ENCODE data around the gene MAP3K4. TPM values are rescaled to one million over a fixed set of nuclear protein-coding genes. Genes with fewer than 3 reads are reported as not detected.

Gene MAP3K4
- total and polyA plus RNA-seq, 2 of the 4 experiments (the other 2 are of a cell fraction), result 11.5 to 20.4 TPM

- Histone ChIP-seq H2AK5ac (ENCODE audit: low read depth, low read length) (no peak overlapping the region), H3K4me2 (ENCODE audit: low read depth, low read length) (no peak overlapping the region), H3K27me3 (ENCODE audit: control insufficient read depth, insufficient read depth, low read length) (no peaks in the 10 kb centered on the region), H3K27ac (ENCODE audit: insufficient read depth, low read length) (no peak overlapping the region), H3K18ac (ENCODE audit: low read depth, low read length) (no peak overlapping the region), H3K9ac (ENCODE audit: low read depth, low read length) (no peak overlapping the region), H3K9me1 (ENCODE audit: insufficient read depth, low read length) (no peaks in the 10 kb centered on the region), H3K14ac (replicated peaks; ENCODE audit: low read depth, low read length) (no peak overlapping the region), H4K91ac (ENCODE audit: insufficient read depth, low read depth, low read length) (no peak overlapping the region), H4K5ac (ENCODE audit: low read depth, low read length) (no peak overlapping the region), H2BK20ac (ENCODE audit: low read depth, low read length) (no peak overlapping the region), H2BK15ac (ENCODE audit: low read depth, low read length) (no peak overlapping the region), H3K23ac (ENCODE audit: low read depth, low read length) (no peak overlapping the region), H2BK5ac (ENCODE audit: low read depth, low read length, poor library complexity, severe bottlenecking) (no peak overlapping the region), H3K4me1 (ENCODE audit: control insufficient read depth, insufficient read depth, low read length) (no peaks in the 10 kb centered on the region), H2AK9ac (replicated peaks; ENCODE audit: low read depth, low read length, poor library complexity) (no peak overlapping the region), H3K4me3 (ENCODE audit: insufficient read depth, low read depth, low read length) (no peak overlapping the region), H4K8ac (ENCODE audit: low read depth in 2 of 2, low read length in 2 of 2) (no peak overlapping the region), H2BK120ac (ENCODE audit: low read depth, low read length) (no peak overlapping the region), H2AFZ (replicated peaks; ENCODE audit: low read length, poor library complexity) (no peak overlapping the region), H3K79me1 (ENCODE audit: low read depth in 1 of 2, low read length in 2 of 2) (no peaks in the 10 kb centered on the region), H3K9me3 (ENCODE audit: control insufficient read depth, insufficient read depth, low read length) (no peaks in the 10 kb centered on the region), H3K56ac (ENCODE audit: extremely low read depth, insufficient read depth, low read length) (no peak overlapping the region), H4K20me1 (ENCODE audit: insufficient read depth, low read length) (no peaks in the 10 kb centered on the region), H3K36me3 (ENCODE audit: control insufficient read depth, insufficient read depth, low read length) (peaks cover 7% of the 10 kb centered on the region), H3K4ac (ENCODE audit: low read depth, low read length) (no peak overlapping the region)
- BruUV-seq (replicated peaks), result no TSS peak
- dilution Hi-C loops (cut with HindIII; ENCODE audit: low sequenced_read_pairs, unreplicated experiment), result no loop called here
- 92% methylated on average over 8 of the region's 19 CpGs; no CpG with 5 or more reads in 1 of the 2 experiments for WGBS, 2 experiments (ENCODE audit: extremely low coverage in 2 of 2, insufficient read length in 1 of 2)
- ATAC-seq (ENCODE audit: low read depth) (no peak), DNase-seq (no peak)
- TF ChIP-seq RFX5 (IDR thresholded peaks at IDR 0.05; ENCODE audit: low read depth, low read length) (no peak), POLR2A (IDR thresholded peaks at IDR 0.05; ENCODE audit: low read depth, low read length) (no peak), MAFK (IDR thresholded peaks at IDR 0.05; ENCODE audit: low read depth, low read length) (no peak), MXI1 (IDR thresholded peaks at IDR 0.05; ENCODE audit: borderline replicate concordance, low read depth, low read length) (no peak), BHLHE40 (IDR thresholded peaks at IDR 0.05; ENCODE audit: low read depth, low read length) (no peak), CEBPB (IDR thresholded peaks at IDR 0.05; ENCODE audit: low read depth, low read length) (no peak), RAD21 (IDR thresholded peaks at IDR 0.05; ENCODE audit: low read length) (no peak), CHD1 (IDR thresholded peaks at IDR 0.05; ENCODE audit: low read depth, low read length) (no peak), RCOR1 (IDR thresholded peaks at IDR 0.05; ENCODE audit: insufficient replicate concordance, low read length) (no peak), FOS (IDR thresholded peaks at IDR 0.05; ENCODE audit: low read depth, low read length) (no peak), USF2 (IDR thresholded peaks at IDR 0.05; ENCODE audit: low read depth, low read length) (no peak)
- TF ChIP-seq, protein P1, sequence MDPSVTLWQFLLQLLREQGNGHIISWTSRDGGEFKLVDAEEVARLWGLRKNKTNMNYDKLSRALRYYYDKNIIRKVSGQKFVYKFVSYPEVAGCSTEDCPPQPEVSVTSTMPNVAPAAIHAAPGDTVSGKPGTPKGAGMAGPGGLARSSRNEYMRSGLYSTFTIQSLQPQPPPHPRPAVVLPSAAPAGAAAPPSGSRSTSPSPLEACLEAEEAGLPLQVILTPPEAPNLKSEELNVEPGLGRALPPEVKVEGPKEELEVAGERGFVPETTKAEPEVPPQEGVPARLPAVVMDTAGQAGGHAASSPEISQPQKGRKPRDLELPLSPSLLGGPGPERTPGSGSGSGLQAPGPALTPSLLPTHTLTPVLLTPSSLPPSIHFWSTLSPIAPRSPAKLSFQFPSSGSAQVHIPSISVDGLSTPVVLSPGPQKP (IDR thresholded peaks at IDR 0.05; ENCODE audit: borderline replicate concordance, low read depth, low read length), result no peak
- TF ChIP-seq, protein P2, sequence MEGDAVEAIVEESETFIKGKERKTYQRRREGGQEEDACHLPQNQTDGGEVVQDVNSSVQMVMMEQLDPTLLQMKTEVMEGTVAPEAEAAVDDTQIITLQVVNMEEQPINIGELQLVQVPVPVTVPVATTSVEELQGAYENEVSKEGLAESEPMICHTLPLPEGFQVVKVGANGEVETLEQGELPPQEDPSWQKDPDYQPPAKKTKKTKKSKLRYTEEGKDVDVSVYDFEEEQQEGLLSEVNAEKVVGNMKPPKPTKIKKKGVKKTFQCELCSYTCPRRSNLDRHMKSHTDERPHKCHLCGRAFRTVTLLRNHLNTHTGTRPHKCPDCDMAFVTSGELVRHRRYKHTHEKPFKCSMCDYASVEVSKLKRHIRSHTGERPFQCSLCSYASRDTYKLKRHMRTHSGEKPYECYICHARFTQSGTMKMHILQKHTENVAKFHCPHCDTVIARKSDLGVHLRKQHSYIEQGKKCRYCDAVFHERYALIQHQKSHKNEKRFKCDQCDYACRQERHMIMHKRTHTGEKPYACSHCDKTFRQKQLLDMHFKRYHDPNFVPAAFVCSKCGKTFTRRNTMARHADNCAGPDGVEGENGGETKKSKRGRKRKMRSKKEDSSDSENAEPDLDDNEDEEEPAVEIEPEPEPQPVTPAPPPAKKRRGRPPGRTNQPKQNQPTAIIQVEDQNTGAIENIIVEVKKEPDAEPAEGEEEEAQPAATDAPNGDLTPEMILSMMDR (conservative IDR thresholded peaks at IDR 0.05; ENCODE audit: low read depth, low read length), result no peak
- ChIA-PET POLR2A (ENCODE audit: unreplicated experiment) (no interaction called here), CTCF (interaction anchor here (1.6 kb wide), 1 partner anchor 219 kb away, joined by 4 read pairs; no protein-coding TSS in a partner anchor)
- in situ Hi-C loops (cut with MboI; ENCODE audit: low sequenced_read_pairs), result no loop called here
- intact Hi-C loops (cut with micrococcal nuclease), result no loop called here
Measured at GRCh38 chr6:161151660-161152526, 160.3 kb downstream of the MAP3K4 start.
